Measurements from ENCODE around the gene TEKT1.

DNA sequence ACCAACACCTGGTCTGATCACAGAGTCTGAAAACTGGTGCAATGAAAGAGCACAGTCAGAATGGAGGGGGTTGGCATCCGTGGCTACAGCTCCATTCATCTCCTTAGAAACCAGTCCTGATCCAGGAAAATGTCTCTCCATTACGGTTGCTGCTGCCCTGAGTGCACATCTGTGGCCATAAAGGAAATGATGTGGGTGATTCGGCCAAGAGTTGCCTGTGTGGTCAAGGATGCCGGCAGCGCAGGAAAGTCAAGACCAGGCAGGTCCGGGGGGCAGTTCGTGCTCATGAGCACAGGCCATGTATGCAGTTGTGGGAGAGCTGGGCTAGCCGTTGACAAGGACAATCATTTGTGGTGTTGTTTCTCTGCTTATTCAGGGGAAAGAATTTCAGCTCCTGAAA, 69.8 kb downstream of the TEKT1 start:
- no peak for TF ChIP-seq CTCF (conservative IDR thresholded peaks at IDR 0.05; ENCODE audit: low read depth, low read length)
- no peak for TF ChIP-seq EZH2phosphoT487 (IDR thresholded peaks at IDR 0.05; ENCODE audit: borderline replicate concordance, low read length)
- no peak for TF ChIP-seq EZH2 (IDR thresholded peaks at IDR 0.05; ENCODE audit: low read length, unreplicated experiment)
